ENCODE measurements around the gene MYBPC3. TPM values are rescaled to one million over a fixed set of nuclear protein-coding genes. Genes with fewer than 3 reads are reported as not detected.

MYBPC3 gene
- total RNA-seq, 1 donor from 2014 or later, result not detected

DNA sequence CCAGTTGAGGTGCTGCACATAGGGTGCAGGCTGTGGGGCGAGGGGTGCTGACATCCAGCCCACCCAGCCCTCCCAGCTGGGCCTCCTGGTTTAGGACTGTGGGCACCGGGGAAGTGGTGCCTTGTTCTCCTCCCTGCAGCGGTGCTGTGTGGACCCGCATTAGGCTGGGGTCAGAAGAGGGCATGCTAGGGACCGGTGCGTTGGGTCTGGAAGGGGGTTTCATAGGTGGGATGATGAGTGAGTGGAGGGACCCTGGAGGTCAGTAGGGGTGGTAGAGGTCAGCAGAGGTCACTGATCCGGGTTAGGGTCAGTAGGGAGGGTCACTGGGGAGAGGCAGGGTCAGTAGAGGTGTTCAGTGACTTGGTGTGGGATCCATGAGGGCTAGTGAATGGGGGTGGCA, 6.7 kb upstream of the MYBPC3 start:
- no peak for TF ChIP-seq CTCF (IDR thresholded peaks at IDR 0.05)
- no peaks in the 10 kb centered on the region for H3K36me3 ChIP-seq
- no peak overlapping the region for H3K27ac ChIP-seq
- no peak for DNase-seq (ENCODE audit: low spot score in 2 of 2)
- H3K27me3 ChIP-seq, result no peaks in the 10 kb centered on the region
- intact Hi-C loops (cut with DNase I), result no loop called here
- H3K9me3 ChIP-seq, result no peaks in the 10 kb centered on the region
- no peak overlapping the region for H3K4me3 ChIP-seq
- H3K4me1 ChIP-seq, result peaks cover 0 to 2% of the 10 kb centered on the region in 2 donors

DNA sequence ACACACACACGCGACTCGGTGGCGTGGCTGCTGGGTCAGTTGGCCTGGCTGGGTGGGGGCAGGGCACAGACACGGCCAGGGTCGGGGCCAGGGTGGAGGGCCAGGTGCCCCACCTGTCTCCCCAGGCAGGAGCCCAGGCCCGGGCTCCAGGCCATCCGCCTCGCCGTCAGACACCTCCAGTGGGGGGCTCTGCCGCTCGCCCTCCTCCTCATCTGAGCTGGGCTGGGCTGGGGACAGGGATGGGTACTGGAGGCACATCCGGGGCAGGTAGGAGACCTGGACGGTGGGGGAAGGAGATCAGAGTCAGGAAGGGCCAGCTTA, 6.2 kb upstream of the MYBPC3 start:
- intact Hi-C loops (cut with DNase I), result no loop called here
- Histone ChIP-seq H3K4me1 (peaks cover 0 to 2% of the 10 kb centered on the region in 2 donors), H3K27me3 (no peaks in the 10 kb centered on the region), H3K4me3 (no peak overlapping the region), H3K36me3 (no peaks in the 10 kb centered on the region), H3K9me3 (no peaks in the 10 kb centered on the region), H3K27ac (no peak overlapping the region)
- DNase-seq (ENCODE audit: low spot score in 2 of 2), result no peak
- no peak for TF ChIP-seq CTCF (IDR thresholded peaks at IDR 0.05)

DNA sequence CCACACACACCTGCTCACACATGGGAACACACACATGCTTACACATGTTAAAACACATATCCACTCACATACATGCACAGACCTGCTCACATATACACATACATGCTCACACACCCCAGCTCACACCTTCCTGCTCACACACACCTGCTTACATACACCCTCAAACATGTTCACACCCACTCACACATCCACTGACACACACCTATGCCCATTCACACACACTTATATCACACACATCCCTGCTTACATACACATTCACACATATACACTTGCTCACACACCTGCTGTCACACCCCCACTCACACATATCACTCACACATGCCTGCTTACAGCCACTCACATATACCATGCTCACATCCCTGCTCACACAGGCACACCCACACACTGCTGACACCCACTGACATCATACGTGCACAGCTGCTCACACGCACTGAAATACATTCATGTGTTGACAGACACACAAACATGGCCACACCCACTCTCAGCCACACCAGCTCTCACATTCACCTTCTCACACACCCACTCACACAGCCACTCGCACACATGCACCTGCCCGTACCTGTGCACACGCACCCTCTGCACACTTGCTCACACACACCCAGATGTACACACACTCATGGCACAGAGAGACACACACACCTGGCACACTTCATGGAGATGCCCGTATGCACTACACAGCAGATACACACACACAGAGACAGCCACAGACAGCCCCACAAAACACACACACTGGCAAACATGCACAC, 5.7 kb upstream of the MYBPC3 start:
- Histone ChIP-seq H3K36me3 (no peaks in the 10 kb centered on the region), H3K27ac (no peak overlapping the region), H3K9me3 (no peaks in the 10 kb centered on the region), H3K4me1 (peaks cover 0 to 2% of the 10 kb centered on the region in 2 donors), H3K4me3 (no peak overlapping the region), H3K27me3 (no peaks in the 10 kb centered on the region)
- no peak for TF ChIP-seq CTCF (IDR thresholded peaks at IDR 0.05)
- DNase-seq (ENCODE audit: low spot score in 2 of 2), result no peak
- intact Hi-C loops (cut with DNase I), result no loop called here

DNA sequence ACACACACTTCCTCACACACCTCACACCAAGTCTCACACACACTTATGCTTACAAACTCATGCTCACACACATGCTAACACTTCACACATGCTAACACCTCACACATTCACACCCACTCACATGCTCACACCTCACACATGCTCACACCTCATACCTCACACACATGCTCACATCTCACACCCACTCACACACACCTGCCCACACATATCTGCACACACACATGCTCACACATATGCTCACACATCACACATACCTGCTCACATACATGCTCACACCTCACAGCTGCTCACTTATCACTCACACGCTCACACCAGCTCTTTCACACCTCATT, 4.5 kb upstream of the MYBPC3 start:
- no peak for DNase-seq (ENCODE audit: low spot score in 2 of 2)
- Histone ChIP-seq H3K27me3 (no peaks in the 10 kb centered on the region), H3K9me3 (no peaks in the 10 kb centered on the region), H3K4me1 (peaks cover 0 to 2% of the 10 kb centered on the region in 2 donors), H3K36me3 (no peaks in the 10 kb centered on the region), H3K4me3 (no peak overlapping the region), H3K27ac (no peak overlapping the region)
- intact Hi-C loops (cut with DNase I), result no loop called here
- no peak for TF ChIP-seq CTCF (IDR thresholded peaks at IDR 0.05)

DNA sequence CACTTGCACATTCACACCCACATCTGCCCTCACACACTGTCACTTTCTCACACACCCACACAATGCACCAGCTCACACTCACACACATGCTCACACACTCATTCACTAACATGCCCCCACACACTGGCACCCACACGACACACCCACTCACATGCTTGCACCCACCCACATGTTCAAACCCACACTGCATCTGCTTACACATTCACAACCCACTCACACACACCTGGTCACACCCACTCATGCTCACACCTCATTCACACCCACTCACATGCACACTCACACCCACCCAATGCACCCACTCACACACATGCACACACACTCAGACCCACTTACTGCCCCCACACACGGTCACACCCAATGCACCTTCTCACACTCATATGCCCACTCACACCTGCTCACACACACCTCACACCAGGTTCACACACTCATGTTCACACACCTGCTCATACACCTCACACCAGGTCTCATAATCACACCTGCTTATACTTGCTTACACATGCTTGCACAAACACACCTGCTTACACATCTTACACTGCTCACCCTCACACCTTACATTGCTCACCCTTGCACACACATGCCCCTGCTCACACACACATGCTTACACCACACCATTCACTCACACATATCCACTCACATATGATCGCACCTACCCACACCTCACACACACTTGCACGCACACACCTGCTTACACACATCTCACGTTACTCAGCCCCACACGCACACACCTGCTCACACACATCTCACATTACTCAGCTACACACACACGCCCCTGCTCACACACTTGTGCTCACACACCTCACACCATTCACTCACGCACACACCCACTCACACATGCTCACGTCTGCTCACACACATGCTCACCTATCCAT, 3.9 kb upstream of the MYBPC3 start:
- H3K27ac ChIP-seq, result no peak overlapping the region
- no peak for DNase-seq (ENCODE audit: low spot score in 2 of 2)
- H3K27me3 ChIP-seq, result no peaks in the 10 kb centered on the region
- no peak for TF ChIP-seq CTCF (IDR thresholded peaks at IDR 0.05)
- no peaks in the 10 kb centered on the region for H3K36me3 ChIP-seq
- H3K4me1 ChIP-seq, result peaks cover 0 to 2% of the 10 kb centered on the region in 2 donors
- H3K9me3 ChIP-seq, result no peaks in the 10 kb centered on the region
- no peak overlapping the region for H3K4me3 ChIP-seq
- intact Hi-C loops (cut with DNase I), result no loop called here
